ENCODE results near the gene PCED1B.

DNA sequence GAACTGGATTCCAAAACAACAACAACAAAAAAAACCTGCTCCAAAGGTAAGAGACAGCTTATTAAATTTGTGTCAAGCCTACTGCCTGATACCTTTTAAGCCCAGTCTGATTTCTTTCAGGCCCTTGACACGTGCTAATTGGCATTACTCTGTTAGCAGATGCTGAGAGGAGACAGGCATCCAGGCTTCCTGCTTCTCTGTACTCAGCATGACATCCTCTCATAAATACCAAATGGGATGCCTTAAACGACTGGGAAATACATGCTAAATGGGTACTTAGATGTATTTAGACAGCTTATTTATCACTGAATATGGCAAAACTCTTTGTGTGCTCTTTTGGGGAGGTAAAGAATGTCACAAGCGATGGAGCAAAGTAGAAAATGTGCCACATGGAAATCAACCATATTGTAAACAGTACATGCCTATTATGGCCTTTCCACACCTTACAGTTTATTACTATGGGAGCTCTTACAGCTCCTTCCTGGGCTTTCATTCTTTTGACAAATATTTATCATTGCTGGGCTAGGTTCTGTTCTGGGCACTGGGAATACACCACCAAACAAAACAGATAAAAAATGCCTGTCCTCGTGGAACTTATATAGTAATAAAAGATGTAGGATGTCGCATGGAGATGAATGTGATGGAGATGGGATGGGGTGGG, 11.5 kb upstream of the PCED1B start:
- TF ChIP-seq EP300 (IDR thresholded peaks at IDR 0.05; ENCODE audit: borderline replicate concordance) (no peak), NFIC (IDR thresholded peaks at IDR 0.05) (no peak)
- TF ChIP-seq, protein P1, sequence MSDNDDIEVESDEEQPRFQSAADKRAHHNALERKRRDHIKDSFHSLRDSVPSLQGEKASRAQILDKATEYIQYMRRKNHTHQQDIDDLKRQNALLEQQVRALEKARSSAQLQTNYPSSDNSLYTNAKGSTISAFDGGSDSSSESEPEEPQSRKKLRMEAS (IDR thresholded peaks at IDR 0.05) = no peak
